HG02938 (cell line): ENCODE measurements around the gene FOSL1.

Experiments
- ATAC-seq: cut with Tn5 transposase; IDR thresholded peaks from one replicate; pipeline ENCODE4 v1.9.1; 2021; ENCODE audit warnings: mild to moderate bottlenecking, moderate library complexity; ENCODE audit not compliant: unreplicated experiment

The FOSL1 gene

DNA sequence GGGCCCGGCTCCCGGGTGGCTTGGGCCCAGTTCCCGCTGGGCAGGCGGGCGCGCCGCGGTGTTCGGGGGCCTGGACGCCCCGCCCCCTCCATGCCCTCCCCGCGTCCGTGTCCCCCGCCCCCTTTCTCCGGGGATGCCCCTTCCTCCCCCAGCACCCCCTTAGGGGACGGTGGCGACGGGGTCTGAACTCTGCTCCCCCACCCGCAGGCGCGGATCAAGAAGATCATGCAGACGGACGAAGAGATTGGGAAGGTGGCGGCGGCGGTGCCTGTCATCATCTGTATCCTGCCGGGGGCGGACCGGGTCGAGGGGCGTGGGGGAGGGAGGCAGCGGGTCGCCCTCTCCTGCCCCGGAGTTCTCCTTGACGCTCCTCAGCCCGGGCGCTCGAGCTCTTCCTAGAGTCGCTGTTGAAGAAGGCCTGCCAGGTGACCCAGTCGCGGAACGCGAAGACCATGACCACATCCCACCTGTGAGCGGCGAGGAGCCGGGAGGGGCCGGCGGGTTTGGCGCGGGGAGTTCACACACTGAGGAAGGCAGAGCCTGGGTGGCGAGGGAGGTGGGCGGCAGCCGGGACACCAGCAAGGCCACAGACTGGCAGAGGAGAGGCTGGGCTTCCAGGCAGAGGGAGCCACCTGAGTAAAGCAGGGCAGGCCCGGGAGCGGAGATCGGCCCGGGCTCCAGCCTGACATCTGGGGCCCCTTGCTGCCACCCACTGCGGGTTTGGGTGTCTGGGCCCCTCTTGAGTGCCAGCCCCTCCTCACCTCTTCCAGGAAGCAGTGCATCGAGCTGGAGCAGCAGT is 19.6 kb upstream of the FOSL1 start:
- peak; percentile 39 for ATAC-seq

DNA sequence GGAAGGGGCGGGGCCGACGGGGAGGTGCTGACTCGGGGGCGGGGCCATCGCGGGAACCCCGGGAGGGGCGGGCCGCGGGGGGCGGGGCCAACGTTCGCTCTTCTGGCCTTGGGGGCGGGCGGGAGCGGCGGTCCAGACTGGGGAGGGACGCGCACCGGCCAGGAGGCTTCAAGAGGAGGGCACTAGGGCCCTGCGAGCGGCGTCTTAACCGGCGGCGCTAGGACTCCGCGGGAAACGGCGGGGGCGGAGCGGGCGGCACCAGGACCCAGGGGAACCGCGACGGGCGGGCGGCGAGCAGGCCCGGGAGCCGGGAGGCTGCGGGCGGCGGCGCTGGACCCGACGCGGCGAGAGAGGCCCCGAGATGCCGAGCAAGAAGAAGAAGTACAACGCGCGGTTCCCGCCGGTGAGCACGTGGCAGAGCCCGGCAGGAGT is 19.0 kb upstream of the FOSL1 start, which contains the start of gene DRAP1:
DRAP1 (plus strand) TSS at position 286 of the 432 bp plus-strand sequence; CDS start at position 362, 76 bp downstream.
- peak; percentile 70 for ATAC-seq

DNA sequence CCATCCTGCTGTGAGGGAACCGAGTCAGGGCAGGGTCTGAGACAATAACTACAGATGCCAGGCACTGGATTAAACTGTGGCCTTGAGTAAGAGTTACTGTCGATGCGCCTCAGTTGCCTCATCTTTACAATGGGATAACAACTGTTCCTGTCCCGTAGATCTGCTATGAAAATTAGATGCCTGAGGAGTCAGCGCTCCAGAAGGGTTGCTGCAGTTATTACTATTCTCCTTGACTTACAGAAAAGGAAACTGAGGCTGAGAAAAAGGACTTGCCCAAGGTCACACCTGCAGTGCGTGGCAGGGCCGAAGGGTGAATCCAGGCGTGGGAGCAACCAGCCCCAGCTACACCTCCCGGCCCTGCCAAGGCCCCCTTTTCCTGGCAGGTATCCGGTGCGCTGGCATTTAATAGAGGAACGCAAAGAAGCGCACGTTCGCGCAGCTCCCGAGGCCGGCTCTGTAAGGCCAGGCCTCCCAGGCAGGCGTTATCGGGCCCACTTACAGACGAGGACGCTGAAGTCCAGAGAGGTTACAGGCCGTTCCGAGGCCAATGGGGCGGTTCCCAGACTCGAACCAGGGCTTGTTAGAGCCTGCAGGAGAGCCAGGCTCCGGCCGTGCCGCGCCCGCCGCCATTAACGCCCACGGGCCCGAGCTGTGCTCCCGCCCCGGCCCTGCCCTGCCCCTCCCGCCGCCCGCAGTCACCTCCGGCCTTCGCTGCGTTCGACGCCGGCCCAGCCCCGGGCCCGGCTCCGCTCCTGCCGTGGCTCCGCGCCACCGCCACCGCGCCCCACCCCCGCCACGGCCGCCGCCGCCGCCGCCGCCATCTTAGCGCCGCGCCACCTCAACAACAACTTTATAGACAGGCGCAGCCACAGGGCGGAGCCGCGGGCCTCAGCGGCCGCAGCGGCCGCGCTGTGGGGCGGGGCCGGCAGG is 18.3 kb upstream of the FOSL1 start, which contains the start of gene C11orf68:
C11orf68 (minus strand) TSS at position 852 of the 930 bp plus-strand sequence; CDS start at position 821, 31 bp downstream.
- ATAC-seq = peak; percentile 53

DNA sequence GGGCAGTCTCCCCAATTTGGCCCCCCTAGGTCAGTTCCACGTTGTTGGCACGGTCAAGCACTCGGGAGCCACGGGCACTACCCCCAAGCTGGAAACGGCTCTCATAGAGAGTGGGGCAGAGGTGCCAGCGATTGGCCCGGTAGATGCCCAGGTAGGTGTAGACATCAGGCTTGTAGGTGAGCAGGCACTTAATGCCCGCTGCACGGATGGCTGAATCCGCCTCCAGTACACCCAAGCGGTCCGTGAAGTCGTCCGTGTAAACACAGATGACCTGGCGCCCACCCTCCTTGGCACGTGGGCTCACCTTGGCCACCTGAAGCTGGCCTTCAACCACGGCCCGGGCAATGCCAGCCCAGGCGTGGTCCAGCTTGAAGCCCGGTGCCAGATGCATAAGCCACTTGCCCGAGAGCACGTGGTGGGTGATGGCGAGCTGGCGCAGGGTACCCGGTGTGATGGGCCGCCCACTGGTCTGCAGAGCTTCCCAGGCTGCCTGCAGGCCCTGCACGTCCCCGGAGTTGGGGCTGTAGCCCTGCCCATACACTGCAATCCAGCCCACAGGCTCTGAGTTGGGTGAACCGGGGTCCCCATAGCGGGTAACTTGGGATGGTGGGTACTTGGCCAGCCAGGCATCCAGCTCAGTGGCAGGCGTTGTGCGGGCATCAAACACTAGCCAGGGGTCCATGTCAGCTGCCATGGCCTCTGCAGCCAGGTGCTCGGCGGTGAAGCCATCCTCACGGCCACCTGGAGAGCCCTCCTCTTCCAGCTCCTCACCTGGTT is 17.4 kb upstream of the FOSL1 start:
- no peak for ATAC-seq

DNA sequence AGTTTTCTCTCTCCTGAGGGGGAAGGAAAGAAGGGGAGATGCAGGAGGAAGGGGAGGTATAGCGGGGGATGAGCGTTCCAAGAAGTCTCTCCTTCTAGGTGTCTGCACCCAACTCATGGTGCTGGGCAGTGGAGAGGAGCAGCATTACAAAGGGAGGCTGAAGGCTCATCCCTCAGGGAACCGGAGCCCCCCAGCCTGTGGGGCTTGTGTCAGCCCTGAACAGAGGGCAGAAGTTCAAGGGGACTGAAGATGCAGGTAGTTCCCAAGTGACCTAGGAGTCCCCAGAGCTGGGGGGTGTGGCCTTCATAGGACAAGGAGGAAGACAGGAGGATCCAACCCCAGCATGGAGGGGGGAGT is 16.9 kb upstream of the FOSL1 start:
- ATAC-seq = no peak

DNA sequence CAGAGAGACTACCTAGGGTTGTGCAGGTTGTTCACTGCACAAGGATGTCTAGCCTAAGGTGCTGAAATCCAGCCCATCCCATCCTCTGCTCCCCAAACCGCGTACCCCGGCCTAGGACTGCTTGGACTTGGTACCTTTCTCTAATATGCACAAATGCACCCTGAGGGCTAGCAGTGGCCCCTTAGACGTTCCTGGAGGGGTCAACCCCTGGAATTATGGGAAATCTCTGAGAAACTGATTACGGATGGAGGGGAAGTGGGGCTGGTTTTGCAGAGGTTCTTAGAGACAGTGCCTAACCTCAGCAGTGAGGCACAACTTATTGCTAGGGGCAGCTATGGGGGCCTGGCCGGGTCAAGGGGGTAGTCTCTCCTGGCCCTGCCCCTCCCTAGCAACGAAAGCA is 16.2 kb upstream of the FOSL1 start:
- no peak for ATAC-seq

DNA sequence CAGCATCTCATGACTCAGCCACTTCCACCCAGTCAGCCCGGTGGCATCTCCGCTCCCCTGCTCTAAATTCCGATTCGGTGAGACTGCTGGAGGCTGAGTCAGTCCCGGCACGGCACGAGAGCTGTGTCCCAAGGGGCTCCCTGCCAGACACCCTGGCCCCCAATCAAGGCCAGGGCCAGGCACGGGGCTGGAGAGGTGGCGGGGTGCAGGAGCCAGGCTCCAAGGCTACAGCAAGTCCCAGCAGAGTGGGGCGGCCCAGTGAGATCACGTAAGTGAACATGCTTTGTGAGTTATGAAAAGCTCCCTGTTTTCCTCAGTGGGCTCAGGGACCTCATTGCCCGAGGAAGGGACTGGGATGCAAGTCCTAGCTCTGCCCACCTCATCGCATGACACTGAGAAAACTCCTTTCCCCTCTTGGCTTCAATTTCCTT is 15.6 kb upstream of the FOSL1 start:
- ATAC-seq = no peak

DNA sequence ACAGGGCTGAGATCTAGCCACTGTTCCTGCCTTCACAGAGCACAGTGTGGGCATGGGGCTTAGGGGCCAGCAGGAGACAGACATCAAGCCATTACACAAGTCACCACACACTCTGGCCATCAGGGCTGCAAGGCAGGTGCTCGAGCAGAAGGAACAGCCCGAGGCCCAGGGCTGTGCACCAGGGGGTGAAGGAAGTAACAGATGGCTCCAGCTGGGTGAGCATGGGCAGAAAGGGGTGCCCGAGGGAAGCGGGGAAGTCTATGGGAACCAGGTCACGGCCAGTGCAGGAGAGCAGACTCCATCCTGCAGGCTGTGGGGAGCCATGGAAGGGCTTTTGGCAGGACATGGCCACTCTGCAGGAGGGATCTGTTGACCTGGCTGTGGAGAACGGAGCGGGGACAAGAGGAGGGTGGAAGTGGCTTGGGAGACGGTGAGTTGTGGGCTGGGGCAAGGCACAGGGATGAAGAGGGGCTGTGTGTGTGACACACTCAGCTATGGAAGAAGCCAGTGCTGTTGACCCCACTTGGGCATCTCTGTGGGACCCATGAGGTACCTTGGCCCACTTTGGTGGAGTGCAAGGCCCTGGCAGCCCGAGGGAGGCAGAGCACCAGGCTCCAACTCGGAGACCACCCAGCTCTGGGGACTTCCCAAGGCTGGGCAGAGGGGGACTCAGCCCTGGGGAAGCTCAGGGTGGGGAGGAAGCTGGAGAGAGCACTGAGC is 15.1 kb upstream of the FOSL1 start:
- no peak for ATAC-seq

DNA sequence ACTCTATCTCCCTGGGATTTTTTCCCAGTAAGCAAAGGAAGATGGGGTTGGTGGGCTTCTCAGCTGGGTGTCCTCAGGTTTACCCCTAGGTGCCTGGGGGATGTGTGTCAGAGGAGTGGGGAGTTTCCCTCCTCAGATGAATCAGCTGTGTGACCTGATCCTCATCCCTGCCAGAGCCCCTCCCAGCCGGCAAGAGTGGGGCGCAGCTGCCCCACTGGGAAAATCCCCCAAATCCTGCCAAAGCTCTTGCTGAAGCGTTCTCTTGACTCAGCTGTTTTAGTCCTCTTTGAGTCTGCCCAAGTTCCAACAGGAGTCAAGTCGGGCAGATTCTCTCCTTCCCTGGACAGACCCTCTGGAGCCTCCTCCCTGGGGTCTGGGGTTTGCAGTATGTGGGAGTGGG is 12.7 kb upstream of the FOSL1 start:
- ATAC-seq = no peak

DNA sequence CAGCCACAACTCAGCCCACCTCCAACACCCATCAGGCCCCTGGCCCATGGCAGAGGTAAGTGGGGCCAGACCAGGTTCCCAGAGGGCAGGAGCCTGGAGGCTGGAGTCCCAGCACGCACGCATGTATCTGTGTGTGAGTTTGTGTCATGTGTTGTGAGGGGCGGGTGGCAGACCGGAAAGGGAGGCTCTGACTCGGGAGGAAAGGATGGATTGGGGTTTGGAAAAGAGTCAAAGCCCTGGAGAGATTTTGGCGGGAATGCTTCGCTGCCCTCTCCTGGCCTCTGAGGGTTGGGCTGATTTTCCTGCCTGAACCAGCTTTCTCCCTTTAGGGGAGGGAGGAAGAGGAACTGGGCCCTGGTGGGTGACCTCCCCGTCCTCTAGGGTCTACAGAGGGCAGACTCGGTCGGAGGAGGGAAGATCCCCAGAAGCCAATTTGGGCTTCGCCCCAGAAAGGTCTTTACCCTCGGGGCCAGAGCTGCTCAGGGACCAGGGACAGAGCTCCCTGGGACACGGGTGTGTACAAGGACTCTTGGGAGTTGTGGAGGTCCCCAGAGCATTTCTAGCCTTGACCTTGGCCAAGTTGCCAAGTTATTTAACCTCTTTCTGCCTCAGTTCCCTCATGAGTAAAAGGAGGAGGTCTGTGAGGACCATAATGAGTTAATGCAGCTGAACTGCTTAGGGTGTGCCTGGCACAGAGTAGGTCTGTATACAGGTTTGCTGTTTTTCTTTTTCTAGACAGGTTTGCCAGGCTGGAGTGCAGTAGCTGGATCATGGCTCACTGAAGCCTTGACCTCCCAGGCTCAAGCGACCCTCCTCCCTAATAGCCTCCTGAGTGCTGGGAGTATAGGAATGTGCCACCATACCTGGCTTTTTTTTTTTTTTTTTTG is 11.7 kb upstream of the FOSL1 start:
- no peak for ATAC-seq

DNA sequence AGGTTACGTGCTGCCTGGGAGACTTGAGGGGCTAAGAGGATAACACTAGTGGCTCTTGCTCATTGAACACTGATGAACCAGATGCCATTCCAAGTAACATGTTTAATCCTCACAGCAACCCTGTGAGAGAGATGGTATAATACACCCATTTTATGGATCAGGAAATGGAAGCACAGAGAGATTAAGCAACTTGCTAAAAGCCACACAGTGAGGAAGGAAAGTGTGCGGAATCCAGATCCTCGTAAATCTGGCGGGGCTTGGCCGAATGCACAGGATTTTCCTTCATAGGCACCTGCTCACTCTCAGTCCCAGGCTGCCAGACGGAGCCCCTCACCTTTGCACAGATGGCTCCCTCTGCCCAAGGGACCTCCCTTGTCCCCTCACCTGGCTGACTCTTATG is 7.7 kb upstream of the FOSL1 start:
- ATAC-seq = no peak

DNA sequence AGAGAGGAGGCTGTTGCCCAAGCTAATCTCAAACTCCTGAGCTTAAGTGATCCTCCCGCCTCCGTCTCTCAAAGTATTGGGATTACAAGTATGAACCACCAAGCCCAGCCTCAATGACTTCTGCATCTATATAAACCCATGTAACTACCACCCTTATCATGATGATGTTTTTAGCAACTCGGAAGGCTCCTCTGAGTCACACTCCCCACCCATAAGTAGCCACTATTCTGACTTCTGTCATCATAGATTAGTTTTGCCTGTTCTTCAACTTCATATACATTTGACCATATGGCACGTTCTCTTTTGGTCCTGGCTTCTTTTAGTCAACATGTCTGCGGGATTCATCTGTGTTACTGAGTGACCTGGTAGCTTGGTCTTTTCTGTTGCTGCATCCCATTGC is 6.4 kb upstream of the FOSL1 start:
- ATAC-seq = no peak

DNA sequence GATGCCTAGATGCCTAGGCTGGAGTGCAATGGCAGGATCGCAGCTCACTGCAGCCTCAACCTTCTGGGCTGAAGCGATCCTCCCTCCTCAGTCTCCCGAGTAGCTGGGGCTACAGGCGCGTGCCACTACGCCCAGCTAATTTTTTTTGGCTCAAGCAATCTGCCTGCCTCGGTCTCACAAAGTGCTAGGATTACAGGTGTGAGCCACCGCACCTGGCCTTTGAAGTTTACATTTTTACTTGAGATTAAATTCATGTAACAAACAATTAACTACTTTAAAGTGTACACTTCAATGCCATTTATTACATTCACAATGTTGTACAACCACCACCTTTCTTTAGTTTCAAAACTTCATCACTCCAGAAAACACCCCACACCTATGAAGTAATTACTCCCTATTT is 3.5 kb upstream of the FOSL1 start:
- ATAC-seq = no peak

DNA sequence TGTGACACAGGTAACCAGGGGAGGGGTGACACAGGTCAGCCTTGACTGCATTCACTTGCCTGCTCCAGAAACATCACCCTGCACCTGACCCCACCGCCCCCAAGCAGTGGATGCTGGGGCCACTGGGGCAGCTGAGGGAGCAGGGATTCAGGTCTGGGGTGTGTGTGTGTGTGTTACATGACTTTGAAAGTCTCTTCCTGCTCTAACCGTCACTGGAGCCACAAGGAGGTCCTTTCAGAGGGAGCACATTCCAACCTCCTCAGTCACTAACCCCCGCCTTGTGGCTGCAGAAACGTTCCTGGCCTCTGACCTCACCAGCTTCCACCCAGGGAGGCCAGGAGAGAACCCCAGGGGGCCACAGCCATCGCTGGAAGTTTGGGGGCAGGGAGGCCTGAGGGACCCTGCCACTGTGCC is 2.9 kb upstream of the FOSL1 start:
- no peak for ATAC-seq

DNA sequence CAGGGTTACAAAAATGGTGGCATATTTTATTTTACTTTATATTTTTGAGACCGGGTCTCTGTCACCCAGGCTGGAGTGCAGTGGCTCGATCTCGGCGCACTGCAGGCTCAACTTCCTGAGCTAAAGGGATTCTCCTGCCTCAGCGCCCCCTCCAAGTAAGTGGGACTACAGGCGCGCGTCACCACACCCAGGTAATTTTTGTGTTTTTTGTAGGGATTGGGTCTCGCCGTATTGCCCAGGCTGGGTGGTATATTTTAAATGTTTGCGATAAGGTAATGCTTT is 652 bp upstream of the FOSL1 start:
- no peak for ATAC-seq

DNA sequence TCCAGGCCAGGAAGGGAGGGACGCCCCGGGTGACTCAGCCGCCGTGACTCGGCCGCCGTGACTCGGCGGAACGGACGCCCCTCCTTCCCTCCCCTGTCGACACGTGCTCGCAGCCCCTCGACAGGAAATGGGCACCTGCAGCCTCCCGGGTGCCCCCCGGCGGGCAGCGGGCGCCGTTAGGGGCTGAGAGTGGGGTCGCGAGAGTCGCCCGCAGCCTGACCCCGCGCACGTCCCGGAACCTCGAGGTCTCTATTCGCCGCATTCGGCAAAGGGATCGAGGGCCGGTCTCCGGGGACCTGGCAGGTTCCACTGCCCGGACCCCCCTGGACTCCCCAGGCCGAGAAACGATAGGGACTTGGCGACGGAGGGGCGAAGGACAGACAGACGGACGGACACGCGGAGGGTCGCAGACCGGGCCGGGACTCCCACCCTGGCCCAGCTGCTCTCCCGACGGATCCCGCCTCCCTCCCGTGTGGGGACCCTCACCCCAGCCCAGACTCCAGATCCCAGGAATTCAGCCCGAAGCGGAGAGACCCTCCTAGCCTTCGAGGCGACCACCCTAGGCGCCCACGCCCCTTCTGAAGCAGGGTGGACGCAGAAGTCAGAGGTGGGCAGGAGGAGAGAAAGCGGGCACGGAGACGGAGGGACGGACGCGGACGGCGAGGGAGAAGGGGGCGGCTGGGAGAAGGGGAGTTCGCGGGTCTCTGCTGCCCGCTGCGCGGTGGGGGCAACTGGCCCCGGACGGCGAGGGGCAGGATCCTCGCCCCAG is 648 bp downstream of the FOSL1 start:
- no peak for ATAC-seq

DNA sequence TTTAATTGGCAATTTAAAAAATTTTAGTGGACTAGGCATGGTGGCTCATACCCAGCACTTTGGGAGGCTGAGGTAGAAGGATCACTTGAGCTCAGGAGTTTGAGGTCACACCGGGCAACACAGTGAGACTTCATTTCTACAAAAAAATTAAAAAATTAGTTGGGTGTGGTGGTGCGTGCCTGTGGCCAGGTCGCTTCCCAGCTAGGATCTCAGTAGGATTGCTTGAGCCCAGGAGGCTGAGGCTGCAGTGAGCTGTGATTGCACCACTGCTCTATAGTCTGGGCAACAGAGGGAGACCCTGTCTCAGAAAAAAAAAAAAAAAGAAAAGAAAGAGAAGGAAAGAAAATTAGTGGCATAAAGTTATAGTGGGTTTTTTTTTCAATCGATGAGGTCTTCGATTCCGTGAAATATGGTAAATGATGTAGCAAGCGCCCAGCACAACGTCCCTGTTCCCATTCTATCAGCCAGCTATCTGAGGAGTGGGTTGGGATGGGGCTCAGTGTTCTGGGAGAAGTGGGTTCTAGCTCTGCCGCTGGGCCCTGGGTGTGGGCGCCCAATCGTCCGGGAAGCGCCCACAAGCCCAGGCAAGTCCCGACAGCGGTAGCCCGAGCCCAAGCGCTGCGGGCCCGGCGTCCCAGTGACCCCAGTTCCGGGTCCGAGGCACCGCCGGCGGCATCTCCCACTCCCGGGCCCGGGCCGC is 1.4 kb downstream of the FOSL1 start:
- no peak for ATAC-seq

DNA sequence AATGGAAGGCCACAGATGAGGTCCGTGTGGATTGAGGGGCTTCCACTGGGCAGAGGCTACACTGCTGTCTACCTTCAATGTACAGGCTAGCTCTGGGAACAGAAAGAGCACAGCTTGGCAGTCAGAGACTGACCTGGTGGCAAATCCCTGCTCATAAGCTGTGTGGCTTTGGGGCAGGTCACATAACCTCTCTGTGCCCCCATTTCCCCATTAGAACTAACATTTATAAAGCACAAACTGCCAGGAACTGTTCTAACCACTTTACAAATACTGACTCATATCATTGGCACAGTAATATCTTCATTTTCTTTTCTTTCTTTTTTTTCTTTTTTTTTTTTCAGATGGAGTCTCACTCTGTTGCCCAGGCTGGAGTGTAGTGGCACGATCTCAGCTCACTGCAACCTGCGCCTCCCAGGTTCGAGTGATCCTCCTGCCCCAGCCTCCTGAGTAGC is 3.1 kb downstream of the FOSL1 start:
- no peak for ATAC-seq
